GM19035 (cell line): ENCODE data around the gene ZNF425.
A peak's percentile ranks its signal among the peaks of the same experiment; 100 is the strongest.
"Not testable (repeated sequence)": the region's sequence is repeated elsewhere in the genome, so short reads cannot be mapped to it uniquely, and the experiment has no call there.

Experiments
- ATAC-seq: cut with Tn5 transposase; IDR thresholded peaks from one replicate; pipeline ENCODE4 v1.9.1; 2021; ENCODE audit not compliant: unreplicated experiment

The ZNF425 gene

GRCh38 chr7:149125863-149126661 is at the start of gene ZNF425:
ZNF425 (minus strand) TSS chr7:149126324; CDS start chr7:149126213, 111 bp downstream.
- ATAC-seq = peak; percentile 82

GRCh38 chr7:149175150-149175549 is 49.0 kb upstream of the ZNF425 start:
- no peak for ATAC-seq

- ATAC-seq = no peak
Measured at GRCh38 chr7:149172534-149172920, 46.4 kb upstream of the ZNF425 start.

DNA sequence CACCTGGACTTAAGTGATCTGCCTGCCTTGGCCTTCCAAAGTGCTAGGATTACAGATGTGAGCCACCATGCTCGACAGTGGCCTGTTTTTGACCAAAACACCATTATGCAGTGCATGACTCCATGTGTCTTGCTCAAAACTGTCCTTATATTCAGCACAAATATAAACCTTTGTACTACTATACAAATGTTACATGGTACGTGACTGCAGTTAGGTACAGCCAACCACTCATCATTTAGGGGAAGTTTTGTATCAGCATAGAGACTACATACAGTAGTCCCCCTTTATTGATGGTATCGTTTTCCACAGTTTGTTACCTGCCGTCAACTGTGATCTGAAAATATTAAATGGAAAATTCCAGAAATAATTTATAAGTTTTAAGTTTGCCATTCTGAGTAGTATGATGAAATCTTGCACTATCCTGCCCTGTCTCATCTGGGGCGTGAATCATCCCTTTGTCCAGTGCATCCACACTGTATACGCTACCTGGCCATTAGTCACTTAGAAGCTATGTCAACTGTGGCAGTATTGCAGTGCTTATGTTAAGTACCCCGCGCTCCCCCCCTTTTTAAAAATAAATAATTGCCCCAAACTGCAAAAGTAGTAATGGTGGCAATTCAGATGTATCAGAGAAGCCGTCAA is 45.9 kb upstream of the ZNF425 start:
- no peak for ATAC-seq

DNA sequence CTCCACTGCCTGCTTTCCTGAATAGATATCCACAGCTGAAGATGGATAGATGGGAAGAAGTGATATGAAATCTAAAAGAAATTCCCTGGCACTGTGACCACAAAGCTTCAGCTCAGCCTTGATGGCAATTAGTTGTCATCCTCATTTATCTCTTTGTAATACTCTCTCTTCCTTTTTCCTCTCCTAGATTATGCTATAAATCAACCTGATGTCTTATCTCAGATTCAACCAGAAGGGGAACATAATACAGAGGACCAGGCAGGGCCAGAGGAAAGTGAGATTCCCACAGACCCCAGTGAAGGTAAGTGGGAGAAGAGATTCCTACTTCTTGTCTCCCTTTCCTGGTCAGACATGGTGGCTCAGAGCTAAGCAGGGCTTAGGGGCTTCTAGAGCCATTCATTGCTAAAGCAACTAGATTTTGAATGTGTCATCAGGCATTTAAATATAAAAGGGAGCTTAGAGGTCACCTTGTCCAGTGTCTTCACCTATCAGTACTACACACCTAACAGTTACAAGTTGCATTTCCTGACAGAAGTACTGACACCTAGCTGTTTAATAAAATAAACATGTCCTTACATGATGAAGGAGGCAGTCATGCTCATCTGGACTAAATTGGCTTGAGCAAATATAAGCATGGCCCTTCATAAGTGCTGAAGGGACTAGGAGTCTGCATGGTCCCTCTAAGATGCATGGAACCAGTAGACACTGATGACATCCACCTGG is 40.7 kb upstream of the ZNF425 start:
- no peak for ATAC-seq

DNA sequence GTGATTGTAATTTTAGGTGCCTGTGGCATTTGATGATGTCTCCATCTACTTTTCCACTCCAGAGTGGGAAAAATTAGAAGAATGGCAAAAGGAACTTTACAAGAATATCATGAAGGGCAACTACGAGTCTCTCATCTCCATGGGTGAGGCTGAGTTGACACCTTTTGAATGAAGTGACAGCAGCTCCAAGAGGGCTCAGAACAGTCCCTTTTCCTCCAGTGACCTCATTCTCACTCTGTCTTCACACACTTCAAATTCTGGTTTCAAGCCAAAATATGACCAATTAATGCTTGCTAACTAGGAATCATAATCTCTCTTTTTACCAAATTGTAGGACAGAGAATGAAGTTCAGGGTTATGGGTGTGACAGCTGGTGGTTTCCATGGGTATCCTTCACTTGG is 40.0 kb upstream of the ZNF425 start:
- ATAC-seq = no peak

GRCh38 chr7:149161241-149161848 is 35.2 kb upstream of the ZNF425 start:
- no peak for ATAC-seq

GRCh38 chr7:149156898-149157297 is 30.8 kb upstream of the ZNF425 start:
- no peak for ATAC-seq

DNA sequence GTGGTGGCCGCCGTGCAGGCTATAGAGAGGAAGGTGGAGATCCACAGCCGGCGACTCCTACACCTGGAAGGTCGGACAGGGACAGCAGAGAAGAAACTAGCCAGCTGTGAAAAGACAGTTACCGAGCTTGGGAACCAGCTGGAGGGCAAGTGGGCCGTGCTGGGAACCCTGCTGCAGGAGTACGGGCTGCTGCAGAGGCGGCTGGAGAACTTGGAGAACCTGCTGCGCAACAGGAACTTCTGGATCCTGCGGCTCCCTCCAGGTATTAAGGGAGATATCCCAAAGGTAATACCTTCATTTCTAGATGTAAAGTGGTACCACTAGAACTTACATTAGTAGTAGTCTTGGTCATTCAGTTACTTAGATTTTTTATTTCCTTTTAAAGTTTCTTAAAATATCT is 27.9 kb upstream of the ZNF425 start:
- no peak for ATAC-seq

- no peak for ATAC-seq
Measured at GRCh38 chr7:149153346-149153745, 27.2 kb upstream of the ZNF425 start.

DNA sequence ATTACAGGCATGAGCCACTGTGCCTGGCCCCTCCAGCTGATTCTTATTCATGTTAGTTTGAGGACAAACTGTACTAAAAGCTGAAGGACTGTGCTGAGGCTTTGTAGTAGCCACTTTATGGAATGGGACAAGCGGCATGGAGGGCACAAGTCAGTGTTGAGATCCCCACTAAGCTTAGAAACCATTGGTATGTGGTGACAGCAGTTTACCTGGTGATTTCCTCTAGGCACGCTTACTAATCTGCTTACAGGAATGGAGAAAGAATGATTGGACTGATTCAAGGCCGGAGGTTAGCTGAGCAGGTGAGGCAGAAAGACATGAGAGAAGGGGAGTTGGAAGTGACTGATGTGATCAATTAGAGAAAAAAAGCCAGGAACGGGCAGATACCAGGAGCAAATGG is 24.9 kb upstream of the ZNF425 start:
- ATAC-seq = no peak

GRCh38 chr7:149147752-149148653 is 21.9 kb upstream of the ZNF425 start:
- peak; percentile 34 for ATAC-seq

DNA sequence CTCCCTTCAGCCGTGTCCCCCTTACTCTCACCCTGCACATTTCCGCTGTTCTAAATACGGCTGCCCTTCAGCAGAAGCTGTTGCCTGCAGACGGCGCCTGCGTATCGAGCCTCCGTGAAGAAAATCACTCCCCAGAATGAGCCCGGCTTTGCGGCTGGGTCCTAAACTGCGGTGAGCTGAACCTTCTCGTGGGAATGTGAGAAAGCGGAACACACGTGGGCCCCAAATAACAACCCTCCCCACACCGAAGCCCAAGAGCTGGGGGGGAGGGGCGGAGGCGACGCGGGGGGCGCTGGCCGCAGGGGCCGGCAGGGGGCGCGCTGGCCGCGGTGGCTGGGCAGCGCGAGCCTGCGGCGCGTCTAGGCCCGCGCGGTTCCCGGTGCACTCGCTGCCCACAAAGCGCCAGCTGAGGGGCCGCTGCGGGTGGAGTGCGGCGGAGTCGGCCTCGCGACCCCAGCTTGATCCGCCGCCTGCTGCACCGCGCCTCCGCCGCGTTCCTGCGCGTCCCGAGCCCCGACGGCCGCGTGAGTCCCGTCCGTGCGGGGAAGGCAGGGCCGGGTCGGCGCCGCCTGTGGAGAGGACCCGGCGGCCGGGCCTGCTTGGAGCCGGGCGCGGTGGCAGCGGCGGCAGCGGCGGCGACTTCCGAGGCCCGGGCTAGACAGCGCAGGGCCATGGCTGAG is 21.1 kb upstream of the ZNF425 start, which contains the start of gene ZNF398:
ZNF398 (plus strand) TSS at position 382 of the 680 bp plus-strand sequence; CDS start at position 672, 290 bp downstream.
- peak; percentile 72 for ATAC-seq

DNA sequence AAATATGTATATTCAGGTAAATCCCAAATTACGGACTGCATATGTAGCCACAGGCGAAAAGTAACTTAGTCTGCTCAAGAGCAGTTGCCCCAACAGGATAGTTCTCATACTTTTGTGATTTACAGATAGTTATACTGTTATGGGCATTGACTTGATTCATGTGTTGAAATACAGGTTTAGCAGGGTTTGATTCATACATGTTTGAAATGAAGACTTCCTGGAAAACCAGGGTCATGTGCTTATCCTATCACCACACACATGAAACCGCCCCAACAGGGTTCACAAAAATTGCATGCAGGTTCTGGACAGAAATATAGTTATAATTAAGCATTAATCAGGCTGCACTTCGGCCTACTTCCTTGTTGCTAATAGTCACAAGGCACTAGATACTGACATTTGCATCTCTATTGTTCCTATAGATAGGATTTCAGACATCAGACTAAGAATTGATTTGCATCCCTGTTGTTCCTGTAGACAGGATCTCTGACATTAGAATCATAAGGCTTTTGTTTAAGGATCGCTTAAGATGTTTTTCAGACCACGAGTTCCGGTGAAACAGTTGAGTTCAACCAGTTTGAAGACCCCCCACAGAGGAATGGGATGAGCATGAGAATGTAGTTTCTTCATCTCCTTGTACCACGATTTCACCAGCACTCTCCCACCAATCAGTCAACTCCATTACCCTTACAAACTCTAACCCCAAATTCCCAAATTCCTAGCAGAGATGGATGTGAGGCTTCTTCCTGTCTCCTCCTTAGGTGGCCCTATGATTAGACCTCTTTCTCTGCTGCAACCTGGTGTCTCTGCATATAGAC is 19.1 kb upstream of the ZNF425 start:
- no peak for ATAC-seq

GRCh38 chr7:149144436-149144922 is 18.4 kb upstream of the ZNF425 start:
- ATAC-seq = not testable (repeated sequence)

DNA sequence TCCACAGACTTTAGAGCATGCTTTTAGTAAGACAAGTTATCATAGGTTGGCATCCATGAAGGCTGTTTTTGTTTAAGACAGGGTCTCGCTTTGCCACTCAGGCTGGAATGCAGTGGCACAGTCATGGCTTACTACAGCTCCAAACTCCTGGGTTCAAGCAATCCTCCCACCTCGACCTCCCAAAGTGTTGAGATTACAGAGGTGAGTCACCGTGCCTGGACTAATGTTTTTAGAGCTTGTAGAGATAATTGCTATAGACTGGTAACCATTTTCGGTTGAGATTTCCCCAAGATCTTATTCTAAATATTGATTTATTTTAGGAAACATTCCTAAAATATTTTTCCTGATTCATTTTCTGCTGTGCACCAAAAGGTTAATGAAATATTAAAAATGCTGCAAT is 15.8 kb upstream of the ZNF425 start:
- ATAC-seq = no peak

GRCh38 chr7:149140831-149141230 is 14.7 kb upstream of the ZNF425 start:
- no peak for ATAC-seq

- no peak for ATAC-seq
Measured at GRCh38 chr7:149136118-149136517, 10.0 kb upstream of the ZNF425 start.
